C4-2B (cell line): ENCODE measurements around the gene XCL2.

Experiments used
- ZFX ChIP-seq: fragments of 450-650 bp; IDR thresholded peaks from 2 replicates; pipeline ENCODE4 v1.6.1; 2017
- TF ChIP-seq, protein P1 (sequence below): fragments of 450-650 bp; conservative IDR thresholded peaks from 2 replicates; pipeline ENCODE4 v1.5.1; 2017; ENCODE audit warnings: mild to moderate bottlenecking

- TF ChIP-seq, protein P1, sequence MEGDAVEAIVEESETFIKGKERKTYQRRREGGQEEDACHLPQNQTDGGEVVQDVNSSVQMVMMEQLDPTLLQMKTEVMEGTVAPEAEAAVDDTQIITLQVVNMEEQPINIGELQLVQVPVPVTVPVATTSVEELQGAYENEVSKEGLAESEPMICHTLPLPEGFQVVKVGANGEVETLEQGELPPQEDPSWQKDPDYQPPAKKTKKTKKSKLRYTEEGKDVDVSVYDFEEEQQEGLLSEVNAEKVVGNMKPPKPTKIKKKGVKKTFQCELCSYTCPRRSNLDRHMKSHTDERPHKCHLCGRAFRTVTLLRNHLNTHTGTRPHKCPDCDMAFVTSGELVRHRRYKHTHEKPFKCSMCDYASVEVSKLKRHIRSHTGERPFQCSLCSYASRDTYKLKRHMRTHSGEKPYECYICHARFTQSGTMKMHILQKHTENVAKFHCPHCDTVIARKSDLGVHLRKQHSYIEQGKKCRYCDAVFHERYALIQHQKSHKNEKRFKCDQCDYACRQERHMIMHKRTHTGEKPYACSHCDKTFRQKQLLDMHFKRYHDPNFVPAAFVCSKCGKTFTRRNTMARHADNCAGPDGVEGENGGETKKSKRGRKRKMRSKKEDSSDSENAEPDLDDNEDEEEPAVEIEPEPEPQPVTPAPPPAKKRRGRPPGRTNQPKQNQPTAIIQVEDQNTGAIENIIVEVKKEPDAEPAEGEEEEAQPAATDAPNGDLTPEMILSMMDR: no peak
- no peak for TF ChIP-seq ZFX
These were observed 30.8 kb downstream of the XCL2 start for GRCh38 chr1:168512864-168513595.
